Activated naive CD8-positive, alpha-beta T cell treated with anti-CD3 and anti-CD28 coated beads, Interleukin-2, amount 50 U/mL, for 24 hours (primary cell): Measurements from ENCODE around the gene CST3.
"Not testable (repeated sequence)": the region's sequence is repeated elsewhere in the genome, so short reads cannot be mapped to it uniquely, and the experiment has no call there.

Experiments used
- ATAC-seq: fragments of 150-1000 bp; cut with Tn5 transposase; one replicate; pipeline ENCODE4 v1.10.0; 2021
- DNase-seq: peaks from one replicate; pipeline ENCODE4 v3.0.0; 2021
- H3K27ac Mint-ChIP-seq: one replicate; pipeline ENCODE4 v1.8.0; 2021; ENCODE audit warnings: mild to moderate bottlenecking, mixed read lengths
- H3K27me3 Mint-ChIP-seq: one replicate; pipeline ENCODE4 v1.8.0; 2021; ENCODE audit warnings: mixed read lengths
- H3K36me3 Mint-ChIP-seq: one replicate; pipeline ENCODE4 v1.8.0; 2021; ENCODE audit warnings: low read depth, mixed read lengths
- H3K4me1 Mint-ChIP-seq: one replicate; pipeline ENCODE4 v1.8.0; 2021; ENCODE audit warnings: mixed read lengths
- H3K4me3 Mint-ChIP-seq: one replicate; pipeline ENCODE4 v1.8.0; 2021; ENCODE audit warnings: mild to moderate bottlenecking, moderate library complexity, mixed read lengths
- H3K9me3 Mint-ChIP-seq: one replicate; pipeline ENCODE4 v1.8.0; 2021; ENCODE audit warnings: mixed read lengths

Gene CST3

GRCh38 chr20:23631226-23631822 lies 6.4 kb downstream of the CST3 start:
- no peaks in the 10 kb centered on the region for H3K4me1 Mint-ChIP-seq

GRCh38 chr20:23630392-23630849 lies 7.3 kb downstream of the CST3 start:
- no peaks in the 10 kb centered on the region for H3K9me3 Mint-ChIP-seq
- DNase-seq (no peak), ATAC-seq (no peak)
- no peaks in the 10 kb centered on the region for H3K4me1 Mint-ChIP-seq
- no peaks in the 10 kb centered on the region for H3K27me3 Mint-ChIP-seq
- no peak overlapping the region for H3K27ac Mint-ChIP-seq
- no peaks in the 10 kb centered on the region for H3K36me3 Mint-ChIP-seq
- H3K4me3 Mint-ChIP-seq = no peak overlapping the region

More at GRCh38 chr20:23631226-23631822, 6.4 kb downstream of the CST3 start:
- no peak for DNase-seq
- Mint-ChIP-seq H3K9me3 (no peaks in the 10 kb centered on the region), H3K27ac (no peak overlapping the region), H3K36me3 (no peaks in the 10 kb centered on the region), H3K4me3 (no peak overlapping the region), H3K27me3 (peaks cover 1% of the 10 kb centered on the region)
- ATAC-seq = no peak

GRCh38 chr20:23629542-23630391 lies 8.0 kb downstream of the CST3 start:
- Mint-ChIP-seq H3K36me3 (no peaks in the 10 kb centered on the region), H3K4me3 (no peak overlapping the region), H3K27ac (no peak overlapping the region), H3K4me1 (no peaks in the 10 kb centered on the region), H3K9me3 (no peaks in the 10 kb centered on the region), H3K27me3 (no peaks in the 10 kb centered on the region)
- ATAC-seq = no peak
- DNase-seq = no peak

- Mint-ChIP-seq H3K9me3 (no peaks in the 10 kb centered on the region), H3K27me3 (peaks cover 2% of the 10 kb centered on the region), H3K27ac (no peak overlapping the region), H3K4me3 (no peak overlapping the region), H3K36me3 (no peaks in the 10 kb centered on the region), H3K4me1 (peaks cover 3% of the 10 kb centered on the region)
- DNase-seq = no peak
- ATAC-seq = no peak
Measured at GRCh38 chr20:23629017-23629541, 8.7 kb downstream of the CST3 start.

- peaks cover 2% of the 10 kb centered on the region for H3K27me3 Mint-ChIP-seq
- H3K36me3 Mint-ChIP-seq = no peaks in the 10 kb centered on the region
- H3K9me3 Mint-ChIP-seq = no peaks in the 10 kb centered on the region
- ATAC-seq = no peak
- no peak overlapping the region for H3K27ac Mint-ChIP-seq
- no peak overlapping the region for H3K4me3 Mint-ChIP-seq
- H3K4me1 Mint-ChIP-seq = peaks cover 7% of the 10 kb centered on the region
- DNase-seq = no peak
Measured at GRCh38 chr20:23628402-23629016, 9.2 kb downstream of the CST3 start.

- H3K4me3 Mint-ChIP-seq = no peak overlapping the region
- no peaks in the 10 kb centered on the region for H3K36me3 Mint-ChIP-seq
- H3K9me3 Mint-ChIP-seq = no peaks in the 10 kb centered on the region
- DNase-seq = no peak
- no peak overlapping the region for H3K27ac Mint-ChIP-seq
- H3K27me3 Mint-ChIP-seq = peaks cover 2% of the 10 kb centered on the region
- peaks cover 11% of the 10 kb centered on the region for H3K4me1 Mint-ChIP-seq
- no peak for ATAC-seq
Measured at GRCh38 chr20:23627501-23627900, 10.3 kb downstream of the CST3 start.

GRCh38 chr20:23626040-23626620 lies 11.6 kb downstream of the CST3 start:
- Mint-ChIP-seq H3K9me3 (no peaks in the 10 kb centered on the region), H3K27ac (no peak overlapping the region), H3K36me3 (no peaks in the 10 kb centered on the region), H3K4me1 (peaks cover 11% of the 10 kb centered on the region), H3K4me3 (no peak overlapping the region), H3K27me3 (peaks cover 2% of the 10 kb centered on the region)
- no peak for DNase-seq
- no peak for ATAC-seq

- Mint-ChIP-seq H3K4me3 (no peak overlapping the region), H3K4me1 (peaks cover 11% of the 10 kb centered on the region), H3K27me3 (peaks cover 2% of the 10 kb centered on the region), H3K9me3 (no peaks in the 10 kb centered on the region), H3K27ac (no peak overlapping the region), H3K36me3 (no peaks in the 10 kb centered on the region)
- DNase-seq = no peak
- no peak for ATAC-seq
Measured at GRCh38 chr20:23625236-23625964, 12.4 kb downstream of the CST3 start.

GRCh38 chr20:23624324-23624691 lies 13.4 kb downstream of the CST3 start:
- peaks cover 11% of the 10 kb centered on the region for H3K4me1 Mint-ChIP-seq
- no peaks in the 10 kb centered on the region for H3K36me3 Mint-ChIP-seq
- no peak overlapping the region for H3K27ac Mint-ChIP-seq
- ATAC-seq (no peak), DNase-seq (no peak)
- H3K9me3 Mint-ChIP-seq = no peaks in the 10 kb centered on the region
- H3K27me3 Mint-ChIP-seq = peaks cover 4% of the 10 kb centered on the region
- H3K4me3 Mint-ChIP-seq = no peak overlapping the region

GRCh38 chr20:23623666-23624323 lies 14.0 kb downstream of the CST3 start:
- Mint-ChIP-seq H3K9me3 (no peaks in the 10 kb centered on the region), H3K4me3 (no peak overlapping the region), H3K27me3 (peaks cover 7% of the 10 kb centered on the region), H3K36me3 (no peaks in the 10 kb centered on the region), H3K27ac (no peak overlapping the region), H3K4me1 (peaks cover 11% of the 10 kb centered on the region)
- DNase-seq = no peak
- ATAC-seq = no peak

- peaks cover 11% of the 10 kb centered on the region for H3K4me1 Mint-ChIP-seq
- peaks cover 12% of the 10 kb centered on the region for H3K27me3 Mint-ChIP-seq
- H3K36me3 Mint-ChIP-seq = no peaks in the 10 kb centered on the region
- no peak for DNase-seq
- ATAC-seq = no peak
- H3K4me3 Mint-ChIP-seq = no peak overlapping the region
- no peaks in the 10 kb centered on the region for H3K9me3 Mint-ChIP-seq
- no peak overlapping the region for H3K27ac Mint-ChIP-seq
Measured at GRCh38 chr20:23622839-23623343, 14.9 kb downstream of the CST3 start.

GRCh38 chr20:23622401-23622800 lies 15.4 kb downstream of the CST3 start:
- not testable (repeated sequence) for H3K36me3 Mint-ChIP-seq, ATAC-seq, H3K27ac Mint-ChIP-seq, H3K9me3 Mint-ChIP-seq, DNase-seq, H3K4me3 Mint-ChIP-seq
- Mint-ChIP-seq H3K4me1 (peaks cover 11% of the 10 kb centered on the region), H3K27me3 (peaks cover 12% of the 10 kb centered on the region)

- peaks cover 17% of the 10 kb centered on the region for H3K27me3 Mint-ChIP-seq
- not testable (repeated sequence) for H3K4me3 Mint-ChIP-seq, H3K27ac Mint-ChIP-seq, H3K36me3 Mint-ChIP-seq, H3K9me3 Mint-ChIP-seq, DNase-seq, ATAC-seq
- H3K4me1 Mint-ChIP-seq = peaks cover 11% of the 10 kb centered on the region
Measured at GRCh38 chr20:23620670-23621386, 16.9 kb downstream of the CST3 start.
